Stimulated activated CD8-positive, alpha-beta memory T cell treated with anti-CD3 and anti-CD28 coated beads, Interleukin-15, amount 100 ng/mL, for 1 hour (primary cell): ENCODE measurements around the gene SRBD1.

Source experiments
- DNase-seq: peaks from one replicate; pipeline ENCODE4 v3.0.0-alpha.2; 2020; ENCODE audit warnings: low read depth

The SRBD1 gene

DNA sequence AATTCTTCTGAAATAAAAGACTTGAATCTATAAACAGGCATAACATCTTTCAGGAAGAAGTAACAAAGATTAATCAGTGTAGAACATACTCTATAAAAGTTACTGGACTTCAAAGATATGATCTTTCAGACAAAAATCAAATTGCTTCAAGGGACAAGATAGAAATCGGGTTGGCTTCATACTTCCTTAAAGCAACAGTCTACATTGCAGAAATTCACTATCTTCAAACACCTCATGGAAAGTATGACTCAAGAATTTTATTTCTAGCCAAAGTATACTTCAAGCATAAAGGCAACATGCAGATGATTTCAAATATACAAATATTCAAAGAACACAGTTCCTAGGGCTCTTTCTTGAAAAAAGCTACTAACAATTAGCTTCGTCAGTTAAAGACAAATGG, 240.7 kb downstream of the SRBD1 start:
- no peak for DNase-seq

DNA sequence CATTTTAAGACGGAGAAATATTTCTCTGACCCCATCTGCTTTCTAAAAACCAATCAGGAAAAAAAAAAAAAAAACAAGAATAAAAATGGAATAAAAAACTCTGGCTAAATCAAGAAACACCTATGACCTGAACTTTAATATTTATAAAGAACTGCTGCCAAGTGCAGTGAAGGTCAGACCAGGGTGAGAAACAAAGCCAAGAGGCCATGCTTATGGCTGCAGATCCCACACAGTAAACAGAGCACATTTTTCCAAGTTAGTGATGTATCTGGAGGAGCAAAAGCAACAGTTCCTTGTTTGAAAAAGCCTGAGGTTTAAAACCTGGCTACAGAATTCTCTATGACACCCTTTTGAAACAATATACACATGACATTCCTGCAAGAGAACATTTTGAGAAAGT, 242.3 kb downstream of the SRBD1 start:
- no peak for DNase-seq

DNA sequence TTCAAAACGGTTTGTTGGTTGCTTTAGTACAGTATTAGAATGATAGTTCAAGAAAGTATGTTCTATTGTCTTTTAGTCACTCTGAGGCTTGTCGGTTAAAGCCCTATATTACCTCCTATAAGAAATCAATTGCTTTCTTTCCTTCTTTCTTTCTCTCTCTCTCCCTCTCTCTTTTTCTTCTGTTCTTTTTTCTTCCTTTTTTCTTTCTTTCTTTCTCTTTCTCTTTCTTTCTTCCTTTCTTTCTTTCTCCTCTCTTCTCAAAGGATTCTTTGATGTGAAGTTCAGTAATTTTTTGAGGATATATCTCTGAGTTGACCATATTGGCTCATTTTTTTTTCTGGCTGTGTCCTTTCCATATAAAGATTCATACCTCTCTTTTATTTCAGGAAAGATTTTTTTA, 249.4 kb downstream of the SRBD1 start:
- DNase-seq, result no peak

DNA sequence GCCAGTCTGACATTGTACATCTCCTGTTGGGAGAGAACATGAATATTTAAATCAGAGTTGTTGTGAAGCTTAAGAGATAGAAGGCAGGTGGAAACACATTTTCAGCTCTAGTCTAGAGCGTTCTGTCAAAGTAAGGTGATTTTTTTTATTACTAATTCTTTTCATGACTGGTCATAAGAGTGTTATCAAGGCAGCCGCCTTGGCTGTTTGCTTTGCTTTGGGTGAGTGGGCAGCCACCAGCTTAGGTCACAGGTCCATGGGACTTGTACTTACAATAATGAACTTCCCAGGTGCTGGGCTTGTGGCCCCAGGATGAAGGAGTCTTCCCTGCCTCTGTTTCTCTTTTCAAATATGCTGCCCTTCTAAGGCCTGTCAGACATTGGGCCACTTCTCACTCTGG, 256.3 kb downstream of the SRBD1 start:
- no peak for DNase-seq

DNA sequence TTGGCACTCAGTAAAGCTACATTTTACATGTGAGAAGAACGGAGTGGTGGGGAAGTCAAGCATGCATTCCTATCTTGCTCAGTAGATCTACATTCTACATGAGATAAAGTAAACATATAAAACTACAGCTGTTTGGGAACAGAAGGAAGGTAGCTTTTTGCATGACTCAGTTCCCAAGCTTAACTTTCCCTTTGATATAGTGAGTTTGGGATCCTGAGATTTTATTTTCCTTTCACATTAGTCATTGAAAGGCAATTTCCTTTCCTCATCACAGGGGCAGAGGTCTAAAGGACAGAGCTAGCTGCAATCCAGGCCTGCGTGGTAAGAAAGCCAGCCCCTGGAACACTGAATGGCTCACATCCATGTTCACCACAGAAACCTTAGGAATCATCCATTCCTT, 257.2 kb downstream of the SRBD1 start:
- no peak for DNase-seq

DNA sequence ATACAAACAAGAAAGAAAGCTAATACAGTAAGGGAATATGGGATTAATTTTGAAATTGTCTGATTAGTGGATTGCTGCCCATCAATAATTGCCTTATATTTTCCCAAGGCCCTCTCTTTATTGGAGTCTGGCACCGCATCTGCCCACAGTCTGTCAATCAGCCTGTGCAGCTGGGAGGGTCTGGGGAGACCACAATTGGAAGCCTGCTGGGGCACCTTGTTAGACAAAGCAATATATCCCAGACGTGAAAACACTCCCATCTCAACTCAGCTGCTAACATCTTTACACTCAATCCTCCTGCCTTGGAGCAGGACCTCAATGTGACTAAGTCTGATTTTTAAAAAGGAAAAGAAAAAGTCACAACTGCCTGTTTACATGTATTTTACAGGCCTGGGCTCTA, 258.6 kb downstream of the SRBD1 start:
- no peak for DNase-seq

DNA sequence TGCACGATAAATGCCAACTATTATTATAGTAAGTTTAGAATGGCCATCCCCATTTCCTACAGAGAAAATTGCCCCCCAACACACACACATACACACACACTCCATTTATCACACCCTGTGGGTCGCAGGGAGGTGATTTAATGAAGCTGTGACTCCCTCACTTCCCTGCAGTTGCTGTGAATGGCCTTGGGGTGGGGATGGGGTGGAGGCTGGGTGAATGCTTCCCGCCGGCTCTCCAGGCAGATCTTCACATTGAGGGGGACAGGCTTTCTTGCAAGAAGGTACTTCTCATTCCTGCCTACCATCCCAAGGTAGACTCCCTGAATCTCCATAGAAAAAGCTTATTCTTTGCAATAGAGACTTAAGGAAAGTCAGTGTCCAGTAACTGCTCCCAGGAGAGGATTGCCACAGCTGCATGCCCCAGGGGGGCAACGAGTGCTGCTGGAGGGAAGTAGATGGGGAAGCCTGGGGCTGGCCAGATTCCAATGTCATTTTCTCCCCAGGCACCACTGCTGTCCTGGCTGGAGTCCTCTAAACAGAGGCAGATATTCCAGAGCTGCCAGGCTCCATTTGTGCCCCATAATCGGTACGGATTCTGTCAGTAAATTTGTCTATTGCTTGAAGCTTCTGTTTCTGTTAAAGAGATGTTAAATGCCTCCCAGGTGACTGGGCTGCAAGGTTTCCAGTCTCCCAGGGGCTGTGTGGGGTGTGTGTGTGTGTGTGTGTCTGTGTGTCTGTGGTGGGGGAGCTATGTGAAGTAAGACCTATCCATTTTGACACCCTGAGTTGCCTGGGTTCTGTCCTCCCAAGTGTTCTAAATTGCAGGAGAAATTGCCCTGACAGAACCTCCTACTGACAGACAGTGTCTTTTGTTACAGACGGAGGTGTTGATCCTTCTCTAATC, 265.5 kb downstream of the SRBD1 start:
- no peak for DNase-seq

DNA sequence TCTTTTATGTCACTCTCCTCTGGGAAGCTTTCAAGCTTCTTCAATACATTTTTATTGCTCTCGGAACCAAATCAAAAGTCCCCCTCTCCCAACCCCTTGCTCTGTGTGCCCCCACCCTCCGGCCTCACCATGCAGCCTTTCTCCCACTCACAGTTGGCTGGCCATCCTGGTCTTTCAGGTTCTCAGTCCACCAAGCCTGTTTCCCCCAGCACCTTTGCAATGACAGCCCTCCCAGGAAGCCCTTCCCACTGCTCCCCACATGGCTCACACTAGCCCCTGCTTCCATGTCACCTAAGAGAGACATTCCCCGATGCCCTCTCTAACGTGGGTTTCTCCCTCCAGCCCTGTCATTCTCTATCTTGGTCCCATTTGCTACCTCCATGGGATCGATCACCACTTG, 266.6 kb downstream of the SRBD1 start:
- DNase-seq, result no peak

DNA sequence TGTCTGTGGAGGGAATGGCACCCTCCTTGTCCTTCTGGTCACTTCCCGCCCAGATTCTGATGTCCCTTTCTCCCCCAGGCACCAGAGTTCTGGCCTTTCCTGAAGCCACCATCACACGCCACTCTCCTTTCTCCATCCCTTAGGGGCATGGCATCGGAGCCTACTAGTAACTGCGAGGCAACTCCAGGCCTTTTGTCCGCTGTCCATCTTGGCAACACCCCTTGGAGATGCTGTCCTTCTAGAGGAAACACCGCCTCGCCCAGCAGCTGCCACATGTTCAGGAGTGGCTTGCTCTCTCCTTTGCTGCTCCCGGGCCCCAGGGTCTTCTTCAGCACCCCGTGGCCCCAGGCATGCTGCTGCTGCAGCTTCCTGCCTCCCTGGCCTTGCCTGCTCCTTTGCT, 267.0 kb downstream of the SRBD1 start:
- no peak for DNase-seq

DNA sequence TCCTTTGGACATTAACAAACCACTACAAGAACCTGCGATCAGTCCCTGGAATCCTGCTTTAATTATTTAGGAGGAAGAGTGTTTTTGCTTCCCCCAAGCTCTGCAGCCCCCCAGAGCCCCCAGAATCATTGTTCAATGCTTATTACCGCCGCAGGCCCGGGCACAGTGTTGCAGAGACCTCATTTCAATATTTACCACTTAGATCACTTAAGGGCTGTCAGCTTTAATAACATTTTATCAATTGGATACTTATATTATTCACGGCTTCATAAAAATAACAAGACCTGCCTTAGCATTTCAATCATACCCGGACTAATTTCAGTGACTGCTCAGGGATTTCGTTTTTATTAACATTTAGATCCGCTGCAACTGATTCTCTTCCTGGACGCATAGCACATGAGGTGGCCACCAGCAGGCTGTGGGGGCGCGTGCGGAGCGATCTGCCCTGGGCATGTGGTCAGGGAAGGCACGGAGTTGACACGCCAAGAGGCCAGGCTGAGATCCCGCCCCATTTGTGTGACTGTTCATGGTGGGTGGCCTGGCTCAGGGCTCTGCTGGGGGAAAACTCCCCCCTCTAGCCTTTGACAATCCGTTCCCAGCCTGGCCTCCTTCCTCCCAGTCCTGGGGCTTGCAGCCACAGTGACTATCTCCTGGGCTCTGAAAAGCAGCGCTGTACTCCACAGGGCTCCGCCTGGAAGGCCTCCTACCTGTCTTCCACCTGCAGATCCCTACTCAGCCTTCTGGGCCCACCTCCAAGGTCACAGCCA, 267.6 kb downstream of the SRBD1 start:
- no peak for DNase-seq

DNA sequence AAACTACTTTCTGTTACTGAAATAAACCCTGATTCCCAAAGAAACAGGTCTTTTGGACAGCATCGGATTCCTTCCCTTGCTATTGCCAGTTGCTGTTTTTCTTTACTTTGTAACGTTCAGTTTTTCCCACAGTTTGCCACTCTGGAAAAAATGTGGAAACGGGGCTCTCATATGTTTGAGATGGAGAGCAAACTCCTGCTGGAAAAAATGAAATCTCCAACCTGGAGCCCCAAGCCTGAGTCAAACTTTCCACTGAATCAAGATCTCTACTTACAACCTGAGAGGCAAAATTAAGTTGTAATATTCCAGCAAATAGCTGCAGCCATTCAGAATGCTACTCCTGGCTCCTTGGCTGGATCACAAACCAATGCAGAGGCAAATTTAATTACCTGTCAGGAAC, 270.7 kb downstream of the SRBD1 start:
- no peak for DNase-seq

DNA sequence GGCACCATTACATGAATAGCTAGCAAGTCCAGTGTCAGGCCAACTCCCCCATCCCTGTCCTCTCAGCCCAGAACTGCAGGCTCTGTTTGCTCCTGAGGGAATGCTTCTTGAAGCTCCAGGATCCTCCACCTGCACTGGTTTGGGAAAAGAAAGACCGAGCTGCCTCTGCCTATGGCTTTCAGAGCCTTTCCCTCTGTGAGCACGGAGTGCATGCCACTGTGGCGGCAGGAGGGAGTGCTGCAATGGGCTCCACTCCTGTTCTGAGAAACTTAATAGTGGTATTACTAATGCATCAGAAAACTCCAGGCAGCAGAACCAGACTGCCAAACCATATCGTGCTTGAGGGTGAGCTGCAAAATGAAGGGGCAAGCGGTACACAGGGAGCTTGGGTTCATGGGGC, 271.8 kb downstream of the SRBD1 start:
- no peak for DNase-seq
